NCI-H1436 treated with DMSO at 0.1 percent for 48 hours (cell line): ENCODE results near the gene GGA3.
"Not testable (repeated sequence)": the region's sequence is repeated elsewhere in the genome, so short reads cannot be mapped to it uniquely, and the experiment has no call there.

Source experiments
- DNase-seq: peaks from one replicate; lab custom pipeline; 2025; lab: John Stamatoyannopoulos, UW

Gene GGA3, protein sequence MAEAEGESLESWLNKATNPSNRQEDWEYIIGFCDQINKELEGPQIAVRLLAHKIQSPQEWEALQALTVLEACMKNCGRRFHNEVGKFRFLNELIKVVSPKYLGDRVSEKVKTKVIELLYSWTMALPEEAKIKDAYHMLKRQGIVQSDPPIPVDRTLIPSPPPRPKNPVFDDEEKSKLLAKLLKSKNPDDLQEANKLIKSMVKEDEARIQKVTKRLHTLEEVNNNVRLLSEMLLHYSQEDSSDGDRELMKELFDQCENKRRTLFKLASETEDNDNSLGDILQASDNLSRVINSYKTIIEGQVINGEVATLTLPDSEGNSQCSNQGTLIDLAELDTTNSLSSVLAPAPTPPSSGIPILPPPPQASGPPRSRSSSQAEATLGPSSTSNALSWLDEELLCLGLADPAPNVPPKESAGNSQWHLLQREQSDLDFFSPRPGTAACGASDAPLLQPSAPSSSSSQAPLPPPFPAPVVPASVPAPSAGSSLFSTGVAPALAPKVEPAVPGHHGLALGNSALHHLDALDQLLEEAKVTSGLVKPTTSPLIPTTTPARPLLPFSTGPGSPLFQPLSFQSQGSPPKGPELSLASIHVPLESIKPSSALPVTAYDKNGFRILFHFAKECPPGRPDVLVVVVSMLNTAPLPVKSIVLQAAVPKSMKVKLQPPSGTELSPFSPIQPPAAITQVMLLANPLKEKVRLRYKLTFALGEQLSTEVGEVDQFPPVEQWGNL

GRCh38 chr17:75261336-75262111, at the start of gene GGA3, which contains the start of gene MRPS7:
GGA3 (minus strand) TSS chr17:75261606; CDS start chr17:75261587, 19 bp downstream.
MRPS7 (plus strand) TSS chr17:75261879; CDS start chr17:75261901, 22 bp downstream.
- DNase-seq = peak; percentile 65

GRCh38 chr17:75308732-75309629, 47.6 kb upstream of the GGA3 start:
- no peak for DNase-seq

DNA sequence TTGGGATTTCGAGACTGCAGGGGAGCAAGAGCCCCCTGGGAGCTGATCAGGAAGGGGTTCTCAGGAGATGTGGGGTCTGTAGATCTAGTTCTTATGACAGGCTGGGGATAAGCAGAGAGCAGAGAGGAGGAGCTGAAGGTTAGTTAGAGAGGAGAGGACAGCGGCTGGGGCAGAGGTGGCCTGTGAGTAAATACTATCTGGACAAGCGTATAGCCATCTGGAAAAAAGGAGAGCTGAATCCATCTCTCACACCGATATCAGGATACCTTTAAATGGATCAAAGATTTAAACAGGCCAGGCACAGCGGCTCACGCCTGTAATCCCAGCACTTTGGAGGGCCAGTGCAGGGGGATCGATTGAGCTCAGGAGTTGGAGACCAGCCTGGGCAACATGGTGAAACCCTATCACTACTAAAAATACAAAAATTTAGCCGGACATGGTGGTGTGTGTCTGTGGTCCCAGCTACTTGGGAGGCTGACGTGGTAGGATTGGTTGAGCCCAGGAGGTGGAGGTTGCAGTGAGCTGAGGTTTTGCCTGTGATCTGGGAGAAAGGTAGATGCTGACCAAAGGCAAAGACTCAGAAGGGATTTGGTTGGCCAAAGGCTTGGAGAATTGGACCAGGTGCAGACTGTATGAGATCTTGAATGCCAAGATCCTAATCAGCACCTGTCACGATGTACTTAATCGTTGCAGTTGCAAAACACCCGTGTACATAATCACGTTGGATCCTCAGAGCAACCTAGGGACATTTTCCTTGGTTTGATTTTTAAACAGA, 46.7 kb upstream of the GGA3 start:
- no peak for DNase-seq

GRCh38 chr17:75301502-75302206, 40.2 kb upstream of the GGA3 start:
- DNase-seq = no peak

DNA sequence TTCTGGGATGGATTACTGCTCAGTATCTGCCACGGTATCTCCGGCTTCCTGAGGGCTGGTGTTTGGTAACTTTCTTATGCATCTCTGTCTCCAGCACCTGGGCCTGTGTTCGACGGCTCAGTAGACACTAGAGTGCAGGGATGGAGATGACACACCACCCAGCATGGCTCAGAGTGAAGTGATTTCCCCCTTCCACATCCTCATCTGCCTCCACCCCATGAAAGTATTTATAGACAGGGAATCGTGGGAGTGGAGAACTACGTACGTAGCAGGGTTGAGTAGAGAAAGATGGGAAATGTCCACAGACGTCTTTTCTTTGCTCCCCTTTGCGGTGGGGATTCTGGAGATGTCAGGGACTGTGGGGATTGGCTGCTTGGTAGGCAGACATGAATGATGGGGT, 39.6 kb upstream of the GGA3 start:
- DNase-seq = no peak

DNA sequence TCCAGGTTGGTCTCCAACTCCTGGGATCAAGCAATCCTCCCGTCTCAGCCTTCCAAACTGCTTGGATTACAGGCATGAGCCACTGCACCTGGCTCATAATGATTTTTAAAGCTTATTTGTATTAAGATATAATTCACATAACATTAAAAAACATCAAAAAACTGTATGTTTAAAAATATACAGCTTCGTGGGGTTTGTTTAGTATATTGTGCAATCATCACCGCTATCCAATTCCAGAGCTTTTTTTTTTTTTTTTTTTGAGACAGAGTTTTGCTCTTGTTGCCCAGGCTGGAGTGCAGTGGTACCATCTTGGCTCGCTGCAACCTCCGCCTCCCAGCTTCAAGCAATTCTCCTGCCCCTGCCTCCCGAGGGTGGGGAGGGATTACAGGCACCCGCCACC, 38.9 kb upstream of the GGA3 start:
- DNase-seq = no peak

DNA sequence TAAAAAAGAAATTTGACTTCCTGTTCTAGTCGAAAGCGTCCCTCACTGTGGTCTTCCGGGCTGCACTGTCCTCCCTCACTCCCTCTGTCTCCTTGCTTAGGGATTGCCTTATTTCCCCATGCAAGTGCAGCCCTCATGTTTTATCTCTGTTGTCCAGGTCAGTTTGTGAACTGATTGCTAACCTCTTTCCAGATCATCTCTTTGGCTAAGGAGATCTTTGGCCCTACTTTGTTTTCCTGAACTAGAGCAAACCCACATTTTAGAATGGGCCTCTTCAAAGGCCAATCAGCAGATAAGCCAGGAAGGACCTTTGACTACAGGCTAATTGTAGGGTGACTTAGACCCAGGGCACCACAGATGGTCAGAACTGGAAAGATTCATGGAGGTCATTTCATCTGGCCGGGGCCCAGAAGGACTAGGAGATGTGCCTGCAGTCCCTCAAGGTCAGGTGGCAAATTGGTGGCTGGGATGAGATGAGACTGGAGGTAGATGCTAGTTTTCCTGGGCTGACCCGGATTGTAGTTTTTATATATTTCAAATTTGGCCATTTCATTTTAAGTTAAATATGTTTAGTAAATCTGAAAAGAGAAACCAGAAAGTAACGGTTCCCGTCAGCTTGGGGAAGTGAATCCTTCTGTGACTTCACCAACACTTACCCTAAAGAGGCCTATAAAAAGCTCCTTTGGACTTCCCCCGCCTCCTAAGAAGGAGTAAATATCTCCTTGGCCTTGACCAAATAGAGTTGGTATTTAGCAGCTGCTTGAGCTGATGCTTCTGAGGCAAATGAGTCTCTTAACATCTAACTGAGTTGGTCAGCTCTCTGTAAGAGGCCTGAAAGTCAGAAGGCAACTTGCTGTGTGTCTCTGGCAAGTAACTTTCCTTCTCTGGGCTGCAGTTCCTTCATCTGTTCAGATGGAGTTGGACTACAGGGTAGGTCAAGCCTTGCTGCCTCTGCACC, 34.1 kb upstream of the GGA3 start:
- no peak for DNase-seq

DNA sequence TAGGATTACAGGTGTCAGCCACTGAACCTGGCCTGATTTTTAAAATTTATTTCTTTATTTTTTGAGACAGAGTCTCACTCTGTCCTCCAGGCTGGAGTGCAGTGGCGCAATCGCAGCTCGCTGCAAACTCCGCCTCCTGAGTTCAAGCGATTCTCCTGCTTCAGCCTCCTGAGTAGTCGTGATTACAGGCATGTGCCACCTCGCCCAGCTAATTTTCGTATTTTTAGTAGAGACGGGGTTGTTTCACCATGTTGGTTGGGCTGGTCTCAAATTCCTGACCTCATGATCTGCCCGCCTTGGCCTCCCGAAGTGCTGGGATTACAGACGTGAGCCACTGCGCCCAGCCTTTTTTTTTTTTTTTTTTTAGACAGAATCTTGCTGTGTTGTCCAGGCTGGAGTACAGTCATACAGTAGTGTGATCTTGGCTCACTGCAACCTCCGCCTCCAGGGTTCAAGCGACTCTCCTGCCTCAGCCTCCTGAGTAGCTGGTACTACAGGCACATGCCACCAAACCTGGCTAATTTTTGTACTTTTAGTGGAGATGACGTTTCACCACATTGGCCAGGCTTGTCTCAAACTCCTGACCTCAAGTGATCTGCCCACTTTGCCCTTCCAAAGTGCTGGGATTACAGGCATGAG, 31.5 kb upstream of the GGA3 start:
- DNase-seq = not testable (repeated sequence)

DNA sequence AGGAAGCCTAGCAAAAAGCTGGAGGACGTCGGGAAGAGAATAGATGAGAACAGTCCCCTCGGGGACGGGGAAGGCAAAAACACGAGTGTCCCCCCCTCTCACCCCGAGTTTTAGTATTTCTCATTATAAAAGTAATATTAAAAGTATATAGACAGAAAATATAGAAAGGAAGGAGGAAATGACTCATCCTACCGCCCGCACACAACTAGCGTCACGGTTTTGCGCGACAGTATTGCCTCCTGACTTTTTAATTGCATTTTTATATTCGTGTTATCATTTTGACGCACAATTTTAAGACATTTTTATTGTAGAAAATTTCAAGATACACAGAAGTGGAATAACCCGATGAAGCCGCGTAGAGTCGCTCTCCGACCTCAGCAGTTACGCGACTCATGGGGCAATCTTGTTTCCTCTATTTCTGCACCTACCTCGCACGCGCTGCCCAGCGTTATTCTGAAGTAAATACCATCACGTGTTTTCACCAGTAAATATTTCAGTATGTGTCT, 28.5 kb upstream of the GGA3 start:
- DNase-seq = no peak

- DNase-seq = peak; percentile 98
These were observed 27.9 kb upstream of the GGA3 start, which contains the start of gene SLC25A19 for GRCh38 chr17:75289115-75289831. SLC25A19 (minus strand) TSS chr17:75289433; CDS start chr17:75286764, 2,669 bp downstream.

- DNase-seq = no peak
These were observed 27.3 kb upstream of the GGA3 start for GRCh38 chr17:75288770-75289114.

DNA sequence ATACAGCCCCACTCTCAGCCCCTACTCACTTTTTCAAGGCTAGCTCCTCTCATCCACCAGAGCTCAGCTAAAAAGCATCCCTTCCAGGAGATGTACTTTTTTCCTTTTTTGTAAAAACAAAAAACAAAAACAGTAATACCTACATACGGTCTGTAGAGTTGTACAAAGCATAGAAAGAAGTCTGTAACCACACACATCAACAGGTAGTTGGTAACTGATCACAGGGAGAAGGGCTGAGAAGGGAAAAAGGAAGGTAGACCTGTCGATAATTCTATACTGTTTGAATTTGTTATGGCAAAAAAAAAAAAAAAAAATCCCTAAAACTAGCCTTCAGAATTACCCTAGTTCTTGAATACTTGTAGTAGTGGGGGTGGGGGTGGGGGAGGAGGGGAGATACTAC, 27.0 kb upstream of the GGA3 start:
- no peak for DNase-seq

DNA sequence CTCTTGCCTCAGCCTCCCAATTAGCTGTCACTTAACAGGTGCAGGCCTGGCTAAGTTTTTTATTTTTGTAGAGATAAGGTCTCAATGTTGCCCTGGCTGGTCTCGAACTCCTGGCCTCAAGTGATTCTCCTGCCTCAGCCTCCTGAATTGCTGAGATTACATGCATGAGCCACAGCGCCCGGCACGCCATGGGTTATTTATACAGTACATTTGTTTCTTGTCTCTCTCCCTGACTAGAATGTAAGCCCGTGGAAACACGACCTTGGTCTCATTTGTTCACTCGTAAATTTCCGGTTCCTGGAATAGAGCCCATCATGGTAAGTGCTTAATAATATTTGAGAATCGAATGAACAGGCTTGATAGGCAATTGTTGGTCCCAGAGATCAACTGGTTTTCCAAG, 25.8 kb upstream of the GGA3 start:
- DNase-seq = no peak

DNA sequence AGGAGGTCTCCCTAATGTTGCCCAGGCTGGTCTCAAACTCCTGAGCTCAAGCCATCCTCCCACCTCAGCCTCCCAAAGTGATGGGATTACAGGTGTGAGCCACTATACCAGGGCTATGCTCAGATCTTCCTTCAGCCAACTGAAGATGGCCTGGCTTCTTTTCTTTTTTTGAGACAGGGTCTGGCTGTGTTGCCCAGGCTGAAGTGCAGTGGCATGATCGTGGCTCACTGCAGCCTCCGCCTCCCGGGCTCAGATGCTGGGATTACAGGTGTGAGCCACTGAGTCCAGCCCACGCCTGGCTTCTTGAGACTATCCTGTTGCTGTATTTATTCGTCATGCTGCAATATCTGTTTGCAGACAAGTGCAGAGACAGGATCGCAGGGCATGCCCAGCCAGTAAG, 23.7 kb upstream of the GGA3 start:
- DNase-seq = no peak

DNA sequence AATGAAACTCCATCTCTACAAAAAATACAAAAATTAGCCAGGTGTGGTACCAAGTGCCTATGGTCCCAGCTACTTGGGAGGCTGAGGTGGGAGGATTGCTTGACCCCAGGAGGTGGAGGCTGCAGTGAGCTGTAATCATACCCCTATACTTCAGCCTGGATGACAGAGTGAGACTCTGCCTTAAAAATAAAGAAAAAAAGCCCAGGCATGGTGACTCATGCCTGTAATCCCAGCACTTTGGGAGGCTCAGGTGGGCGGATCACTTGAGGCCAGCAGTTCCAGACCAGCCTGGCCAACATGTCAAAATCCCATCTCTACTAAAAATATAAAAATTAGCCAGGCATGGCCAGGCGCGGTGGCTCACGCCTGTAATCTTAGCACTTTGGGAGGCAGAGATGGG, 18.8 kb upstream of the GGA3 start:
- not testable (repeated sequence) for DNase-seq

DNA sequence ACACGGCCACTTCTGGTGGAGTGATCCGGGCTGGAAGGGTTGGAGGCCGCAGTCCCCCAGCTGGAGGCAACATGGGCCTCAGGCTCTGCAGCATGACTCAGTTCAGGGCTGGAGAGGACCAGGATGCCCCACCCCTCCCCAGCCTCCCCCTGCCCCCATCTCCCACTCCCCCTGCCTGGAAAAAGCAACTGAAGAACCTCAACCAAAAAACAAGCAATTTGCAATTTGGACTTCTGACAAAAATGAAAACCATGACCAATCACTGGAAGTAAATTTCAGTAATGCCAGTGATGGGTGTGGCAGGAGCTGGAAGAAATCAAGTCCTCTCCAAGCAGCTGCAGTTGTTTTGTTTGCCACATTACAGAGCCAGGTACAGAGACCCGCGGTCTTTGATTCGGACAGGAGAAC, 16.3 kb upstream of the GGA3 start:
- DNase-seq = no peak

GRCh38 chr17:75273977-75274708, 12.7 kb upstream of the GGA3 start:
- no peak for DNase-seq
